DOHH2 (cell line): Measurements from ENCODE around the gene RFX4.

Source experiments
- H3F3A ChIP-seq: fragments of 200-600 bp; sonication (generic), shearing (Covaris generic); 2 replicates; pipeline ENCODE4 v1.6.0; 2016; ENCODE audit warnings: antibody characterized with exemption, mild to moderate bottlenecking; ENCODE audit not compliant: control insufficient read depth, insufficient read depth
- H3K27ac ChIP-seq: fragments of 200-600 bp; sonication (generic); 2 replicates; pipeline ENCODE4 v1.5.1; 2014; ENCODE audit warnings: low read depth, mild to moderate bottlenecking, low read length, moderate library complexity
- H3K27me3 ChIP-seq: fragments of 200-600 bp; sonication (generic); 2 replicates; pipeline ENCODE4 v1.6.1; 2014; ENCODE audit warnings: mild to moderate bottlenecking, low read length, mixed read lengths; ENCODE audit not compliant: control insufficient read depth
- H3K36me3 ChIP-seq: fragments of 200-600 bp; sonication (generic); 2 replicates; pipeline ENCODE4 v1.6.1; 2014; ENCODE audit warnings: mild to moderate bottlenecking, low read length, moderate library complexity, mixed read lengths; ENCODE audit not compliant: control insufficient read depth
- H3K4me1 ChIP-seq: fragments of 200-600 bp; sonication (generic); 2 replicates; pipeline ENCODE4 v1.6.1; 2014; ENCODE audit warnings: mild to moderate bottlenecking, low read length, mixed read lengths; ENCODE audit not compliant: control insufficient read depth
- H3K4me2 ChIP-seq: fragments of 200-600 bp; sonication (generic); 2 replicates; pipeline ENCODE4 v1.6.0; 2014; ENCODE audit warnings: mild to moderate bottlenecking, low read length, moderate library complexity
- H3K4me3 ChIP-seq: fragments of 200-600 bp; sonication (generic); 2 replicates; pipeline ENCODE4 v1.5.1; 2014; ENCODE audit warnings: mild to moderate bottlenecking, low read length, mixed read lengths
- H3K79me2 ChIP-seq: fragments of 200-600 bp; sonication (generic); 2 replicates; pipeline ENCODE4 v1.6.1; 2014; ENCODE audit warnings: mild to moderate bottlenecking, low read length, mixed read lengths; ENCODE audit not compliant: control insufficient read depth
- H3K9me2 ChIP-seq: fragments of 200-600 bp; sonication (generic); replicated peaks from 2 replicates; pipeline ENCODE4 v1.6.1; 2014; ENCODE audit warnings: mild to moderate bottlenecking, low read length, mixed read lengths; ENCODE audit not compliant: control insufficient read depth
- H3K9me3 ChIP-seq: fragments of 200-600 bp; sonication (generic); 2 replicates; pipeline ENCODE4 v1.6.1; 2014; ENCODE audit warnings: antibody characterized with exemption, low read length, mixed read lengths; ENCODE audit not compliant: control insufficient read depth, insufficient read depth
- H4K20me1 ChIP-seq: fragments of 200-600 bp; sonication (generic); 2 replicates; pipeline ENCODE4 v1.6.0; 2014; ENCODE audit warnings: low read depth, mild to moderate bottlenecking, antibody characterized with exemption, low read length, moderate library complexity; ENCODE audit not compliant: control insufficient read depth, insufficient read depth
- CTCF ChIP-seq: fragments of 200-600 bp; sonication (generic); IDR thresholded peaks from one replicate; pipeline ENCODE4 v1.5.1; 2014; ENCODE audit warnings: antibody characterized with exemption, mild to moderate bottlenecking, low read depth, low read length; ENCODE audit not compliant: poor library complexity, severe bottlenecking
- EZH2phosphoT487 ChIP-seq: fragments of 200-600 bp; sonication (generic); IDR thresholded peaks from 2 replicates; pipeline ENCODE4 v1.6.1; 2017; ENCODE audit warnings: borderline replicate concordance, mild to moderate bottlenecking, antibody characterized with exemption, low read length, moderate library complexity, mixed read lengths

The RFX4 gene

GRCh38 chr12:106647793-106648514, 65.2 kb downstream of the RFX4 start:
- Histone ChIP-seq H4K20me1 (no peaks in the 10 kb centered on the region), H3K27ac (no peak overlapping the region), H3K4me1 (no peaks in the 10 kb centered on the region), H3K4me3 (no peak overlapping the region), H3K4me2 (no peak overlapping the region), H3K9me2 (no peaks in the 10 kb centered on the region), H3K36me3 (no peaks in the 10 kb centered on the region), H3F3A (no peaks in the 10 kb centered on the region), H3K27me3 (no peaks in the 10 kb centered on the region), H3K9me3 (no peaks in the 10 kb centered on the region), H3K79me2 (no peaks in the 10 kb centered on the region)
- TF ChIP-seq CTCF (no peak), EZH2phosphoT487 (no peak)

- Histone ChIP-seq H3K36me3 (no peaks in the 10 kb centered on the region), H3K27ac (no peak overlapping the region), H4K20me1 (no peaks in the 10 kb centered on the region), H3K27me3 (no peaks in the 10 kb centered on the region), H3F3A (no peaks in the 10 kb centered on the region), H3K4me1 (no peaks in the 10 kb centered on the region), H3K4me3 (no peak overlapping the region), H3K79me2 (no peaks in the 10 kb centered on the region), H3K9me3 (no peaks in the 10 kb centered on the region), H3K4me2 (no peak overlapping the region), H3K9me2 (no peaks in the 10 kb centered on the region)
- TF ChIP-seq CTCF: no peak
- TF ChIP-seq EZH2phosphoT487: no peak
Observed at GRCh38 chr12:106648736-106649135, 65.9 kb downstream of the RFX4 start.

GRCh38 chr12:106651552-106651951, 68.7 kb downstream of the RFX4 start:
- H3K9me3 ChIP-seq: no peaks in the 10 kb centered on the region

More at GRCh38 chr12:106651552-106651951, 68.7 kb downstream of the RFX4 start:
- Histone ChIP-seq H3K27me3 (no peaks in the 10 kb centered on the region), H3K27ac (no peak overlapping the region), H3K4me1 (no peaks in the 10 kb centered on the region), H3K79me2 (no peaks in the 10 kb centered on the region), H3K36me3 (no peaks in the 10 kb centered on the region), H3K9me2 (no peaks in the 10 kb centered on the region), H3K4me3 (no peak overlapping the region), H3K4me2 (no peak overlapping the region), H3F3A (no peaks in the 10 kb centered on the region), H4K20me1 (no peaks in the 10 kb centered on the region)
- TF ChIP-seq CTCF (no peak), EZH2phosphoT487 (no peak)
